ENCODE measurements around the gene CAMK2N2. TPM values are rescaled to one million over a fixed set of nuclear protein-coding genes. Genes with fewer than 3 reads are reported as not detected.

The CAMK2N2 gene
- polyA plus RNA-seq, 1 donor (not counting 4 experiments of a cell fraction or from before 2014, with no cell fraction given) = 0.18 TPM

- Histone ChIP-seq H3K9me3 (ENCODE audit: control insufficient read depth, low read depth, low read length) (no peaks in the 10 kb centered on the region), H3K9me1 (ENCODE audit: control insufficient read depth, extremely low read depth, insufficient read depth, low read length) (no peaks in the 10 kb centered on the region), H3K79me2 (ENCODE audit: control insufficient read depth, insufficient read depth, low read length) (peaks cover 8% of the 10 kb centered on the region), H3K4me3 (ENCODE audit: control insufficient read depth in 2 of 3, extremely low read depth in 1 of 3, insufficient read depth in 2 of 3, low read depth in 1 of 3, low read length in 3 of 3) (no peak overlapping the region), H2AFZ (ENCODE audit: control insufficient read depth, low read length) (no peak overlapping the region), H3K27me3 (ENCODE audit: control insufficient read depth, extremely low read depth, insufficient read depth, low read length) (no peaks in the 10 kb centered on the region), H4K20me1 (ENCODE audit: control insufficient read depth, extremely low read depth, insufficient read depth, low read length) (no peaks in the 10 kb centered on the region), H3K27ac (ENCODE audit: control insufficient read depth, insufficient read depth, low read length) (no peak overlapping the region), H3K36me3 (ENCODE audit: control insufficient read depth in 2 of 2, extremely low read depth in 1 of 2, insufficient read depth in 2 of 2, low read length in 2 of 2) (peaks cover 24 to 25% of the 10 kb centered on the region in 2 experiments), H3K4me2 (ENCODE audit: control insufficient read depth, extremely low read depth, insufficient read depth, low read depth, low read length) (no peak overlapping the region), H3K4me1 (ENCODE audit: control insufficient read depth, extremely low read depth, insufficient read depth, low read length) (no peaks in the 10 kb centered on the region), H3K9ac (ENCODE audit: control insufficient read depth, extremely low read depth, insufficient read depth, low read length) (no peak overlapping the region)
- TF ChIP-seq CTCF (optimal IDR thresholded peaks at IDR 0.05 in 1 of 3, IDR thresholded peaks at IDR 0.05 in 1 of 3, conservative IDR thresholded peaks at IDR 0.05 in 1 of 3; ENCODE audit: extremely low read depth in 1 of 3, insufficient read depth in 2 of 3, low read length in 3 of 3) (no peak), EZH2 (IDR thresholded peaks at IDR 0.05; ENCODE audit: low read length) (no peak)
- dilution Hi-C loops (cut with MboI; ENCODE audit: extremely low pct_ligation_motif_present, low sequenced_read_pairs) = no loop called here
- DNase-seq (ENCODE audit: low read depth, low spot score) (no peak), FAIRE-seq (no peak)
Measured at GRCh38 chr3:184242297-184242685, 19.1 kb downstream of the CAMK2N2 start.

- DNase-seq (ENCODE audit: low read depth, low spot score) = no peak
- no peak overlapping the region for H3K27ac ChIP-seq (ENCODE audit: control insufficient read depth, insufficient read depth, low read length)
Measured at GRCh38 chr3:184241447-184242296, 19.7 kb downstream of the CAMK2N2 start.

More at GRCh38 chr3:184241447-184242296, 19.7 kb downstream of the CAMK2N2 start:
- H4K20me1 ChIP-seq (ENCODE audit: control insufficient read depth, extremely low read depth, insufficient read depth, low read length) = no peaks in the 10 kb centered on the region
- peak overlapping the region in 1 of 3 experiments; percentile 20 for H3K4me3 ChIP-seq (ENCODE audit: control insufficient read depth in 2 of 3, extremely low read depth in 1 of 3, insufficient read depth in 2 of 3, low read depth in 1 of 3, low read length in 3 of 3)
- H3K4me1 ChIP-seq (ENCODE audit: control insufficient read depth, extremely low read depth, insufficient read depth, low read length) = no peaks in the 10 kb centered on the region
- no peaks in the 10 kb centered on the region for H3K9me3 ChIP-seq (ENCODE audit: control insufficient read depth, low read depth, low read length)
- H3K27me3 ChIP-seq (ENCODE audit: control insufficient read depth, extremely low read depth, insufficient read depth, low read length) = no peaks in the 10 kb centered on the region
- H3K79me2 ChIP-seq (ENCODE audit: control insufficient read depth, insufficient read depth, low read length) = peaks cover 6% of the 10 kb centered on the region
- FAIRE-seq = no peak
- no peaks in the 10 kb centered on the region for H3K9me1 ChIP-seq (ENCODE audit: control insufficient read depth, extremely low read depth, insufficient read depth, low read length)
- H2AFZ ChIP-seq (ENCODE audit: control insufficient read depth, low read length) = no peak overlapping the region
- dilution Hi-C loops (cut with MboI; ENCODE audit: extremely low pct_ligation_motif_present, low sequenced_read_pairs) = no loop called here
- no peak overlapping the region for H3K9ac ChIP-seq (ENCODE audit: control insufficient read depth, extremely low read depth, insufficient read depth, low read length)
- peak overlapping the region; percentile 16 for H3K4me2 ChIP-seq (ENCODE audit: control insufficient read depth, extremely low read depth, insufficient read depth, low read depth, low read length)
- no peak for TF ChIP-seq EZH2 (IDR thresholded peaks at IDR 0.05; ENCODE audit: low read length)
- peak; percentile 45 to 79 (median 78) for TF ChIP-seq CTCF (optimal IDR thresholded peaks at IDR 0.05 in 1 of 3, IDR thresholded peaks at IDR 0.05 in 1 of 3, conservative IDR thresholded peaks at IDR 0.05 in 1 of 3; ENCODE audit: extremely low read depth in 1 of 3, insufficient read depth in 2 of 3, low read length in 3 of 3)
- peaks cover 24 to 25% of the 10 kb centered on the region in 2 experiments for H3K36me3 ChIP-seq (ENCODE audit: control insufficient read depth in 2 of 2, extremely low read depth in 1 of 2, insufficient read depth in 2 of 2, low read length in 2 of 2)

All from keratinocyte (primary cell).